Measurements from ENCODE around the gene TAB3.

Gene TAB3, protein sequence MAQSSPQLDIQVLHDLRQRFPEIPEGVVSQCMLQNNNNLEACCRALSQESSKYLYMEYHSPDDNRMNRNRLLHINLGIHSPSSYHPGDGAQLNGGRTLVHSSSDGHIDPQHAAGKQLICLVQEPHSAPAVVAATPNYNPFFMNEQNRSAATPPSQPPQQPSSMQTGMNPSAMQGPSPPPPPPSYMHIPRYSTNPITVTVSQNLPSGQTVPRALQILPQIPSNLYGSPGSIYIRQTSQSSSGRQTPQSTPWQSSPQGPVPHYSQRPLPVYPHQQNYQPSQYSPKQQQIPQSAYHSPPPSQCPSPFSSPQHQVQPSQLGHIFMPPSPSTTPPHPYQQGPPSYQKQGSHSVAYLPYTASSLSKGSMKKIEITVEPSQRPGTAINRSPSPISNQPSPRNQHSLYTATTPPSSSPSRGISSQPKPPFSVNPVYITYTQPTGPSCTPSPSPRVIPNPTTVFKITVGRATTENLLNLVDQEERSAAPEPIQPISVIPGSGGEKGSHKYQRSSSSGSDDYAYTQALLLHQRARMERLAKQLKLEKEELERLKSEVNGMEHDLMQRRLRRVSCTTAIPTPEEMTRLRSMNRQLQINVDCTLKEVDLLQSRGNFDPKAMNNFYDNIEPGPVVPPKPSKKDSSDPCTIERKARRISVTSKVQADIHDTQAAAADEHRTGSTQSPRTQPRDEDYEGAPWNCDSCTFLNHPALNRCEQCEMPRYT

DNA sequence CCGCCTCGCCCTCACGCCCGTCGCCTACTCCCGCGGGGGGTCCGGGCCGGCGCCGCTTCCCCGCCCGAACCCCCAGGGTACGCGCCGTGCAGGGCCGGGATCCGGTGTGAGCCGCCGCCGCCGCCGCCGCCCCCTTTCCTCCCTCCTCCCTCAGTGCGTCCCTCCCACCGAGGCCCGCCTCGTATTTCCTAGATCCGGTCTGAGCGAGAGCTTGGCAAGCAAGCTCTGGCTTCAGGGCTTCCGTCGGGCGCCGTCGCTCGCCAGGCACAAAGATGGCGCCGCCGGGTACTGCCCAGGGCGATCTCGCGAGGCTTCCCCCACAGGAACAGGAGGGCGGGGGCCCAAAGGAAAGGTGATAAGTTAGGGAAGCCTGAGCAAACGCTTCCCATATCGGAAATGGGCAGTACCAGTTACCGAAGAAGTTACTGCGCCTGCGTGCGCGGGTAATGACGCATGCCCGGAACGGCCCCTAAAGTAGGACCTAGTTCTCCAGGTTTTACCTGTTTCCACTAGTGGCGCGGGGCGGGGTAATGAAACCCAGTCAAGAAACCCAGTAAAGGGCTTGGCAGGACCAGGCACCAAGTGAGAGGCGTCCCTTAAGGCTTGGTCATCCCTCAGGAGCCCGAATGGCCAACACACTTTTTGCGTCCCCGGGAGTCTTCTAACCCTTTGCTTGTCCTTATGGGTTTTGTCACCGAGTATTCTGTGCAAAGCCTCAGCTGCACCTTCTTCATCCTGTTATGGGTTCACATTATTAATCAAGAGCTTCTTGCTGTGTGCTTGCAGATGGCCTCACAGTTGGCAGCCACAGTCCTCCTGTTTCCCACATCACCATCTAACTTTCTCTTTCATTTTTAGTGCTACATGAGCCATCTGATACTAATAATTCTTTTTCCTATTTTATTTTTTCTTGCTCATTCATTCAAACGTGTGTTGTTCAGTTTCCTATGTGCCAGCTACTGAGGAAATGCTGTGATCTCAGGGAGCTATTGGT lies at the start of gene TAB3:
TSS of gene TAB3 (minus strand) at position 108 of the 994 bp plus-strand sequence. CDS start 29,666 bp downstream, outside the sequence.
- peak; percentile 92 for DNase-seq (ENCODE audit: low spot score)

DNA sequence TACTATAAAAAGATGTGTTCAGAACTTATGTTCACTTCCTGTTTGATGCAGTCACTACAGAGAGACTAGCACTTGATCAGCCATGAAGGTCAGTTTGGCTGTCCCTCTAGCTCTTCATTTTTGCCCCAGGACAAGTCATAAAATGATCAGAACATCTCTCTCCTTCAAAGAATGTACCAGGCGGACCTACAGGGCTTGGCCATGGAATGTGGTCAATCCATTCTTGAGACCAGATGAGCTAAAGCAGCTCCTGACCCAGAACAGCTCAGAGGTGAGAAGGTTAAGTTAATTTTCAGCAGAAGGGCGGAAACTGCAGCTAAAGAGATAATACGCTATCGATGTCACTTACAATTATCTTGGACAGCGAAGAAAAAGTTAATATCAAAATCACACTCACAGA lies 49.2 kb upstream of the TAB3 start:
- DNase-seq (ENCODE audit: low spot score) = no peak

DNA sequence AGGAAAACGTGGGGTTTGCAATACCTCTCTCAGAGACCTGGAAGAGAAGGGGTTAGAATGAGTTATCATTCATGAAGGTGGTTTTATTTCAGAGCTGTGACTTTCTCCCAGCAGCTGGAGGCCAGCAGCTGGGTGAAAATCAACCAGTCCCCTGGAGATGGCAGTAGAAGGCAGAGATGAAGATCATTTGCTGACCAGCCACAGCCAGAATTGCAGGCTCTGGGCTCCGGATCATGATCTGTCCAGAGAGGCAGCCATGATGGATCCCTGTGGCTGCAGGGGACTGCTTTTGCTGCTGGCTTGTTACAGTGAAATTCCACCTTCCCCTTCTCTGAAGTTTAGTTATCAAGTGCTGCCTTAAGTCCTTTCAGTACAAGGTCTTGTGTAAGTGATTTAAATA lies 46.9 kb upstream of the TAB3 start:
- DNase-seq (ENCODE audit: low spot score) = no peak

DNA sequence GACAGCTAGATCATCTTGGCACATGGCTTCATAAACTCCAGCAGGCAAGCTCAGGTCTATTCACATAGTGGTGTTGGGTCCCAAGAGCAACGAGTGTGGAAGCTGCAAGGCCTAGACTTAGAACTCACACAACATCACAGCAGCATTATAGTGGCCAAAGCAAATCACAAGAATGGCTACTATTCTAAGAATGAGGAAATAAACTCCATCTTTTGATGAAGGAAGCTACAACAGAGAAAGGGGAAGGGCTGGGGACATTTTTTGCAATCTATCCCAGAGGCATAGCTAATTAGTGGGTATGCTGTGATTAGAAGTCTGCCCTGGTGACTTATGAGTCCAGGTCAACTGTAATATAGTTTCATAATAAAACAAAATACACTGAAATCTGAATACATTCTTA lies 42.9 kb upstream of the TAB3 start:
- DNase-seq (ENCODE audit: low spot score) = no peak

DNA sequence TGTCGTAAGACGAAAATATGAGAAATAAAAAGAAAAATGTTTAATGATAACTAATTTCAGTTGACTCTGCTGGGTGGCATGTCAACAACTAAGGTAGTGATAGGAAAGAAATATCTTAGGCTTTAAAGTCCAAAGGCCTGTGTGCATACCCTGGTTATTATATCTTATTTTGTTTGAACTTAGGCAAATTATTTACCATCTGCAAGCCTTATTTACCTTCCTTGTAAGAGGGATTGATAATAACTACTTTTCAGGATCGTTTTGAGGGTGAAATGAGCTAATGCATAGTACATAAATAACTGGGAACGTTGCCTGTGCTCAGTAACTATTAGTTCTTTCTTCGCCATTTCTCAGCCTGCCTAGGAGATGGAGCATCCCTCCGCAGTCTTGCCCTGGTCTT lies 41.6 kb upstream of the TAB3 start:
- no peak for DNase-seq (ENCODE audit: low spot score)

DNA sequence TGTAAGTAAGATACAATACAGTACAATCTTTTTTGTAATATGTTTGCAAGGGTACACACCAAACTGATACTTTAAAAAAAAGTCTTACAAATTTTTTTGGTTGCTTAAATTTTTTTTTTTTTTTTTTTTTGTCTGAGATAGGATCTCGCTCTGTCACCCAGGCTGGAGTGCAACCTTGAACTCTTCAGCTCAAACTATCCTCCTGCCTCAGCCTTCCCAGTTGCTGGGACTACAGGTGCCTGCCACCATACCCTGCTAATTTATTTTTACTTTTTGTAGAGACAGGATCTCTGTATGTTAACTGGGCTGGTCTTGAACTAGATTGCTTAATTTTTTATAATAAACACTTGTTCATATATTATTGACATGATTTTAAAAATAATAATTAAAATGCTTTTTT lies 41.1 kb upstream of the TAB3 start:
- no peak for DNase-seq (ENCODE audit: low spot score)

DNA sequence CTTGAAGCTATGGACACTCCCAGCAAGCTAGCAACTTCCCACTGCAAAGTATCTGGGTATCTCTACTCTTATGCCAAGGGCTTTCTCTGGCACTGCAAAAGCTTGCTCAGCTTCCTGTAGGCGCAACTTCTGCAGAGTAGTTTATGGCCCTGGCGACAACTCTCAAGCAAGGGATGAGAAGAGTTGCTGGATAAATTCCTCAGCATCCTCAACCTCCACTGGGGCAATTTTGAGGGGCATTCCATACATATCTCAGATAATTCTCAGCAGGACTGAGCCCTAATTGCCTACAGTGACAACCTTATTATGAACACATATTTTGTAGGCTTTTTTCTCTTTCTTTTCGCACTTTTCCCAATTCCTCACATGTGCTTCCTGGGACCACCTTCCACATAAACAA lies 31.2 kb upstream of the TAB3 start:
- DNase-seq (ENCODE audit: low spot score) = no peak

DNA sequence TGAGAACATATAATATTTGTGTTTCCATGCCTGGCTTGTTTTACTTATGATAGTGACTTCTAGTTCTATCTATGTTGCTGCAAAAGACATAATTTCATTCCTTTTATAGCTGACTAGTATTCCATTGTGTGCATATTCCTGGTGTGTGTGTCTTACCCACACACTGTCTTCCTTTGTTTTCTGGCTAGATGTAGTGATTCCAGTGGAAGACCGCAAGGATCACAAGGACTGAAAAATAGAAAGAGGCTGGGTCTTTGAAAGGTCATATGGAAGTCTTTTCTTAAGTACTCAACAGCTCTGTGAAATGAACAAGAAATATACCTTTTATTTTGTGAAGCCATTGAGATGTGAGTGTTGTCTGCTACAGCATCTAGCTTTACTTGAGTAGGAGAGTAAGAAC lies 29.4 kb upstream of the TAB3 start:
- DNase-seq (ENCODE audit: low spot score) = no peak

DNA sequence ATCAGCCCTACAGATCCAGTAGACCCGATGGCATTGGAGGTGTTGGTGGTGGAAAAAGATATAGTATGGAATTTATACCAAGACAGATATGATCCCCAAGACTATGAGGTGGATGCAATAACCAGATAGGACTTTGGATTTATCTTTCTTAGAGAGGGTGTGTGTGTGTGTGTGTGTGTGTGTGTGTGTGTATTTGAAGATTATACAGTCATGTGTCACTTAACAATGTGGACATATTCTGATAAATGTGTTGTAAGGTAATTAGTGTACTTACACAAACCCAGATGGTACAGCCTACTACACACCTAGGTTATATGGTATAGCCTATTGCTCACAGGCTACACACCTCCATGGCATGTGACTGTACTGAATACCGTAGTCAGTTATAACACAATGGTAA lies 24.4 kb upstream of the TAB3 start:
- DNase-seq (ENCODE audit: low spot score) = no peak

DNA sequence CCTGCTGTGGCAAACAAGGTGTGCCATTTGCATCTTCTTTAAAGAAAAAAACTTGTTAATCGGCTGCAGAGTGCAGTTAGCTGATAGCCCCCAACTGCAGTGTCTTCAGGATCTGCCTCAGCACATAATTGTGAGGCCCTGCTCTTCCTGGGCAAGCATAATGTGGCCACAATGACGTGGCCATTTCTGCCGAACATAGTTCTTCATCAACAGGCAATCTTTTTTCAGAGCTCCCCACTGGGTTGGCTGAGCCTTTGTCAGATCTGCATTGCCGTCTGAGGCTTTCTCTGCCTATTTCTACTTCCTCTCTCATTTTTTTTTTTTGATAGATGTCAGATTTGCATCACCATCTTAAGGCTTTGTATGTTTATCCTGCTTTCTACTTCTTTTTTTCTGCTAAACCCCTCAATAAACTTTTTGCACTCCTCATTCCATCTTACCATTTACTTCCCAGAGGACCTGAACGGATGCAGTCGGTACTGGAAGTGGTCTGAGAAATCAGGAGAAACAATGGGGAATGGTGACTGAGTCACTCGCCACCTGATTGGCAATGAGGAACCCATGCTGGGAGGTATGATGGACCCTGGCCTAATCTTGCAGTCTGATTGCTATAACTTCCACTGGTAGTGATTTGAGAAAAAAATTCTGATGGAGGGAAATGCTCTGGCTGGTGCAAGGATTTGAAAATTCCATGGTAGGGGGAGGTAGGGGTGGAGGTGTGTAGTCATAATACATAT lies 21.2 kb upstream of the TAB3 start:
- DNase-seq (ENCODE audit: low spot score) = no peak

DNA sequence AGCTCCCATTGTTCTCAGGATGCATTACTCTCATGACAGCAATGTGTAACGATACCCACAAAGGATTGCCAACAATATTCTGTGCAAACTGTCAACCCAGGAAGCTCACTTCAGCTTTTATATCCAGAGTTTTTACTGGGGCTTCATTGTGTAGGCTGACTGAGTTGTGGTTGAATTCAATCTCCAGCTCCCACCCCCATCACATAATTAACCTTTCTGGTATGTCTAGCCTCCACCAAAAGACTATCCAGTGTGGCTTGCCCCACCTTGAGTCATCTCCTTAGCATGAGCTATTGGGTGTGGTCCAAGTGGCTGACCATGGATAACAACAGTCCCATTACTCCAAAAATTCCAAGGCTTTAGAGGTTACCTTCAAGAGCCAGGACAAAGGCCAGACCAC lies 17.7 kb upstream of the TAB3 start:
- DNase-seq (ENCODE audit: low spot score) = no peak

DNA sequence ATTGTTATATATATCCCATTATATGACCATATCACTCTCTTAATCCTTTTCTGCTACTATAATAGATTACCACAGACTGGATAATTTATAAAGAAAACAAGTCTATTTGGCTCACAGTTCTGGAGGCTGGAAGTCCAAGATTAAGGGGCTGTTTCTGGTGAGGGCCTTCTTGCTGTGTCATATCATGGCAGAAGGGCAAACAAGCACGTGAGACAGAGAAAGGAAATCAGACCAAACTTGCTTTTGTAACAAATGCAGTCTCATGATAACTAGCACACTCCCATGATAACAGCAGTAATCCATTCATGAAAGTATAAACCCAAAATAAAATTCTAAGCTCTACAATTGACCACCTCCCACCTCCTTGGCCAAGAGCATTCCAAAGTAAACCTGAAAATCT lies 16.3 kb upstream of the TAB3 start:
- no peak for DNase-seq (ENCODE audit: low spot score)

DNA sequence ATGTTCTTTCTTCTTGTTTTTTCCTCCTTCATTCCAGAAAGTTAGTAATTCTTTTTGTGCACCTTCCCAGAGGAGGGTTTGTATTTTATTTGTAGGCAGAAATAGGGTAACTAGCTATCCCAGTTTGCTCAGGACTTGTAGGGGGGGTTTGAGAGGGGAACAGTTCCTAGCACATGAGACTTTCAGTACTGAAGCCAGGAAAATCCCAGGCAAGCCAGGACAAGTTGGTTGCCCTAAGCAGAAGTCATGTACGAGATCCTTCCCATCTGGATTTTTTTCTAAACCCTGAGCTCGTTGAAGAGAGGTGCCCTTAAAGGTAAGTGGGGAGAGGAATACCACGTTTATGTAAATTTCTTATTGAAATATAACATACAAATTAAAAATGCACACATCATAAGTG lies 15.6 kb upstream of the TAB3 start:
- no peak for DNase-seq (ENCODE audit: low spot score)

DNA sequence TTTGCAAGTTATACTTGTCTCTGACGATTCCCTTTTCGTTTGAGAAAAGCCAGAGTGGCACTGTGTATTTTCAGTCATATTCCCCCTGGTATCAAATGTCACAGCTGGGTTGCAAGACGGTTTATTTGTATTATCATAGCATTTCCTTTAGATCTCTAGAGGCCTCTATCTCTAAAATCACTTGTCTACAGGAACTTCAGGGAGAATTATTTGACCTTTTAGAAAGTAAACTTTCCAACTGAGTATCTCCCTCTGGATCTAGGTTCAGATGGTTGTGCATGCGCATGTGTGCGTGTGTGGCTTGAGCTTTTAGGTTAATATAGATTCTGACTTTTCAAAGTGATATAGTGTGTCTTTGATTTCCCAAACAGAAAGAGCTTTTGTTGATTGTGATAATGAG lies 15.1 kb upstream of the TAB3 start:
- no peak for DNase-seq (ENCODE audit: low spot score)

DNA sequence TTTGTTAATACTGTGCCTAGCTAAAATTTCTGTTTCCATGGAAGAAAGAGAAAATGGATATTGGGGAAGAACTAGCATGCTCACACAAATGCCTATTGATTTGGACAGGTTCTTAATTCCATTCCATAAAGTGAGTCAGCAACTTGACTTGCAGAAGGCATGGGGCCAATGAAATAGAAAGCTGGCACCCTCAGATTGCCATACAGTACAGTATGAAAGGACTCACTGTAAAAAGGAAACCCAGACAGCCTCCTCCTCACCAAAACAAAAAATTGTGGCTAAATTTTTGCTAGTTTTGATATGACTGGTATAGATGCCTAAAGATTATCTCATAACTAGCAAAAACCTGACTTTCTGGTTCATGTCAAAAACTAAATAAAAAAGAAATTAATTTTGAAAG lies 11.2 kb upstream of the TAB3 start:
- DNase-seq (ENCODE audit: low spot score) = no peak

DNA sequence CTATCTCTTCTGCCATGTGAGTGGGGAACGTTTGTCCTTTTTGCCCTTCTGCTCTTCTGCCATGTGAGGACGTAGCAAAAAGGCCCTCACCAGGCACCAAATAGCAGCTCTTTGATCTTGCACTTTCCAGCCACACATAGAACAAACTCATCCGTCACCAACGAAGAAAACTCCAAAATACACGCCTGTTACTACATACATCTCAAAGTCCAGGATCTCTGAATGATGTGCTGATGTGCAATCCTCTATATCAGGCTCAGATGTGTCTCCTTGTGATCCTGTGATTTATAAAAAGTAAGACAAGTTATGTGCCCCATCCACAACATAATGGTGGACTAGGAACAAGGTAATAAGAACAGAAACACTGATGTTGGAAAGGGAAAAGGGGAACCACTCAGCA lies 9.8 kb upstream of the TAB3 start:
- no peak for DNase-seq (ENCODE audit: low spot score)

DNA sequence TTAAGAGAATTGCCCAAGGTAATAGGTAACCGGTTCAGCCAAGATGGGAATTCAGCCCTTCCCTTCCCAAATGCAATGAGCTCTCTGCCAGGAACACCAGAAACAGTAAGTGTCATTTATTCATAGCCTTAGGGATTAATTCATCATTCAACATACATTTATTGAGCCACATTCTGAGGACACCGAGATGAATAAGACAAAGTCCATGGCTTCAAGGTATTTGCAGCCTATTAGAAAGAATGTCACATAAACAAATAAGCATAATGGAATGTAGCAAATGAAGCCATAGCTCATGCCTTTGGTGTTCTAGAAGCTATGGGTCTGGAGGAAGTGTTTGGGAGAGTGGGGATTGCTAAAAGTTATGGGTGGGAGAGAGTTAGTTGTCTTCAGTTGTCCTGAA lies 6.3 kb upstream of the TAB3 start:
- no peak for DNase-seq (ENCODE audit: low spot score)

DNA sequence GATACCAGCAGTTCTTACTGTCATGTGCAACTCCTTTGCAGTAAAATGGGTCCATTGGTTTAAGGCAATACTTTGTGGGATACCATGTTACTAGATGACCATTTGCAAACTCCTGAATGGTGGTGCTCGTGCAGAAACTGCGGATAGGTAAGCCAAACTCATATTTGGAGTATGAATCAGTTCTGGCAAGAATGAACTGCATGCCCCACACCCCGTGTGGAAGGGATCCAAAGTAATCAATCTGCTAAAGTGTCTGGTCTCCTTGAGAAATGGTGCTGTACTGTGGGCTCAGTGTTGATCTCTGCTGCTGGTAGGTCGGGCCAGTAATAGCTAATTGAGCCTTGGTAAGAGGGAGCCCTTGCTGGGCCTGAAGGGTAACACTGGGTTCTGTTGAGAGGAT lies 4.2 kb upstream of the TAB3 start:
- DNase-seq (ENCODE audit: low spot score) = no peak

DNA sequence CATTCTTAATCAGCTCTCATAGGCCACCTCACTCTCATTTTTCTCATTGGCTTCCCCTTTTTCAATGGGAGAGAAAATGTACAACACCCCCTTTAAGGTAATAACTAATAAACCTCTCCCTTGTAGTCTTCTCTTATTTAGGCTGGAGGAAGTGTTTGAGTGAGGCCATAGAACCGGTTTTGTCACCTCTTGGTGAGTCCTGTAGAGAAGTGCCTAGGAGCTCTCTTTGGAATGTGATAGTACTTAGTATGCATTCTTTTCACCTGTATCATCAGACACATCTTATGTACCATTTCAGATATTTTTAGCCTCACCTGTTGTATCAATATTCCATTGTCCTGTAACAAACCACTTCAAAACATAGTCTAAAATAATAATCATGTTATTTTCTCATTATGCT lies 3.5 kb upstream of the TAB3 start:
- no peak for DNase-seq (ENCODE audit: low spot score)

DNA sequence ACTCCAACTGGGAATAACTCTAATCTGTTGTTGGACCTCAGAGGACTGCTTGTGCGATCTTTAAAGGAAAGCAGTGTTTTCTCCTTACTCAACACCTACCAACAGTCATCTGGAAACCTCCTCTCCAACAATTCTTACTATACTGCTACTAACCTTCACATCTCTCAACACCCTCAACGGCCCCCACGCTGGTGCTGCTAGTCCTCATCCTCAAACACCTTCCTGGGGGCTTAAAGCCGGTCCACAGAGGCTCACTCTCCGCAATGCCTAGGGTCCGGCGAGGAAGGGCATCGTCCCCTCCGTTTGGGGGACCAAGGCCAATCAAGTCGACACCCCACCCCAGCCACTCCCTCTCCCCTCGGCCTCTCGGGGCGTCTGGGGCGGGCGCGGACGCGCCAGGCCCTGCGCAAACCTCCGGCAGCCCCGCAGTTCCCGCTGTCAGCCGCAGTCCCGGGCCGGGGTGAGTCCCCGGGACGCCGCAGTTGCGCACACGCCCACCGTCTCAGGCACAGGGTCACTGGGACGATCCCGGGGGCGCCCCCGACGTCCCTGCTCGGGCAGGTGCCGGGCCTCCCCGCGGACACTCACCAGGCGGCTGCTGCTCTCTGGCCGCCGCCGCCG lies 418 bp downstream of the TAB3 start:
- DNase-seq (ENCODE audit: low spot score) = no peak

DNA sequence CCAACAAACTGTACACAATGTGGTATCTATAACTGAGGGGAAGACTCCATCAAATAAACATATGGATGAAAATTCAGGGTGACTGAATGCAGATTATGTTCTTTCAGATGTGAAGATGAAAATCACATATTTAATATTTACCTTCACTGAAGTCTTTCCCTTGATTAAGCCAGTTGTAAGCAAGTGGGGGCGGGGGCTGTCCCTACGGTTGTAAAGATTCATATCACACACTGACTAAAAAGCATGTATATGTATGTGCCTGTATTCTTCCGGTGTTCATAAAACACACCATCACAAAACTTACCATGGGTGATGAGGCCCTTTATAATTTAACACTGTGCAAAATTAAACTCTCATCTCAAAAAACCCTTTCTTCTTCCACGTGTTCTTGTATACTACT lies 1.3 kb downstream of the TAB3 start:
- no peak for DNase-seq (ENCODE audit: low spot score)
